Renal pelvis (tissue), 4 donors: ENCODE data around the gene PTGDR. TPM values are rescaled to one million over a fixed set of nuclear protein-coding genes. Genes with fewer than 3 reads are reported as not detected.
A peak's percentile ranks its signal among the peaks of the same experiment; 100 is the strongest.

Experiments
- DNase-seq: peaks from one replicate; pipeline ENCODE4 v3.0.0-alpha.2; 2013
- polyA plus RNA-seq, 3 donors: library from polyadenylated mRNA; unstranded; fragments of 120-200 nt; gene quantifications; one replicate each; pipeline ENCODE4 v1.2.1, GENCODE V29; 2013; ENCODE audit not compliant: insufficient read length in 3 of 3

The PTGDR gene
- polyA plus RNA-seq, 3 donors: 0.84 to 1.1 (median 0.87) TPM

DNA sequence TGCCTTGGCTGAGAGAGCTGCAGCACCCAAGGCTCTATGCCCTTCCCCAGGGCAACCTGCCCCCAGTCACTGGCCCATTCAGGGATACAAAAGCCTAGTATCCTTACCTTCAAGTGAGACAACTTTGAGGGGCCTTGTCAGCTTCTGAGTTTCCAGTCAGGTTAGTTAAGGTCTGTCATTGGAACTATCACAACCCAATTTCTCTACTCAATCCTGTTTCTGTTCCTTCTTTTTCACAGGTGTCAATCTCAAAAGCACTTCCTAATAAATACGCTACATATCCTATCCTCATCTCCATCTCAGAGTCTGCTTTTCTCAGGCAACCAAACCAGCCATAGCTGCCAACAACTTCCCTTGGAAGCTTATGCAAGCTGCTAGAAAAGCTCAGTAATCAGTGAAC is 4.9 kb upstream of the PTGDR start:
- DNase-seq: no peak

GRCh38 chr14:52263190-52263589 is 4.3 kb upstream of the PTGDR start:
- no peak for DNase-seq

- DNase-seq: no peak
These were observed 2.2 kb upstream of the PTGDR start for GRCh38 chr14:52265253-52265652.

- no peak for DNase-seq
These were observed 1.3 kb upstream of the PTGDR start for GRCh38 chr14:52266179-52266578.

GRCh38 chr14:52266782-52267181 is 716 bp upstream of the PTGDR start:
- DNase-seq: no peak

- peak; percentile 16 for DNase-seq
These were observed 972 bp downstream of the PTGDR start for GRCh38 chr14:52268279-52269061.

DNA sequence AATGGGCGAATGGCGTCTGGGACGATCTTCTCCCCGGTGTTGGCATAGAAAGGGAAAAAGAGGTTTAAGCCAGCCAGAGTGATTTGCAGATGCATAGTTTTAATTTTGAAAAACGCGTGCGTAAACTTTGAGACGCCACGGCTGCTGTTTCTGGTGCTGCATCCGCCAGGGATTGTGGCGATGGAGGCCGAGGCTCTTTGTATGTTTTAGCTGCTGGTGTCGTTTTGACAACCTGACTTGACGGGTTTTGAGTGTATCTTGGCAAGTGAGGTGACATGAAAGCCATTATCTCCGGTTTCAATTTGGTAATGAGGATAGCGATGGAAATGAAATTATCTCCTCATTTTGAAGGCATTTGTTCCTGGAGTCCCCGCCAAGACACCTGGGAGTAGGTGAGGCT is 1.6 kb downstream of the PTGDR start:
- DNase-seq: no peak

DNA sequence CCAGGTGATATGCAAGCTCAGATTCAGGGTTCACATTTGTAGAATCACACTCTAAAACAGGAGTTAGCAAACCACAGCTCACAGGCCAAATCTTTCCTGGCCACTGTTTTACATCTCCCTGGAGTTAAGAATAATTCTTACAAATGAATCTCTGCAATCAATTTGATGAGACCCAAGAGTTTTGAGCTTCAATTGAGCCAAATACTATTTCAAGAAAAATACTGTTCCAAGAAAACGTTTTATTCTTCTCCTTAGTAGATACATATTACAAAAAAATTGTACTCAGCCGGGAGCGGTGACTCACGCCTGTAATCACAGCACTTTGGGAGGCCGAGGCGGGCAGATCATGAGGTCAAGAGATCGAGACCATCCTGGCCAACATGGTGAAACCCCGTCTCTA is 2.5 kb downstream of the PTGDR start:
- no peak for DNase-seq

- DNase-seq: no peak
These were observed 4.0 kb downstream of the PTGDR start for GRCh38 chr14:52271538-52271937.

GRCh38 chr14:52272375-52272774 is 4.9 kb downstream of the PTGDR start:
- DNase-seq: no peak

- no peak for DNase-seq
These were observed 7.9 kb downstream of the PTGDR start for GRCh38 chr14:52275372-52275771.

DNA sequence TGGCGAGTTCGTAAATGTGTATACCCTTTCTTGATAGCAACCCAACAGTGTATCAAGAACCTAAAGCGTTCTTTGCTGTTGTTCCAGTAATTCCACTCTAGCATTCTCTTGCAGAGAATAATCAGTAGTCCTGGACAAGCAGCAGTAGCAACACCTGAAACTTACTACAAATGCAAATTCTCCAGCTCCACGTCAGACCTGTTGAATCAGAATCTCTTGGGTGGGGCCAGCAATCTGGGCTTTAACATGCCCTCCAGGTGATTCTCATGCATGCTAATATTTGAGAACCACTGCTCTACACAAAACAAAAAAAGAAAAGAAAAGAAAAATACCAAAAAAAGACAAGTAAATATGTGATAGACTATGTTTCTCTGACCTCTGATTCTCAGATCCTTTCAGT is 10.1 kb downstream of the PTGDR start:
- DNase-seq: no peak

GRCh38 chr14:52279408-52279807 is 11.9 kb downstream of the PTGDR start:
- no peak for DNase-seq

- DNase-seq: no peak
These were observed 15.6 kb downstream of the PTGDR start for GRCh38 chr14:52283099-52283498.

DNA sequence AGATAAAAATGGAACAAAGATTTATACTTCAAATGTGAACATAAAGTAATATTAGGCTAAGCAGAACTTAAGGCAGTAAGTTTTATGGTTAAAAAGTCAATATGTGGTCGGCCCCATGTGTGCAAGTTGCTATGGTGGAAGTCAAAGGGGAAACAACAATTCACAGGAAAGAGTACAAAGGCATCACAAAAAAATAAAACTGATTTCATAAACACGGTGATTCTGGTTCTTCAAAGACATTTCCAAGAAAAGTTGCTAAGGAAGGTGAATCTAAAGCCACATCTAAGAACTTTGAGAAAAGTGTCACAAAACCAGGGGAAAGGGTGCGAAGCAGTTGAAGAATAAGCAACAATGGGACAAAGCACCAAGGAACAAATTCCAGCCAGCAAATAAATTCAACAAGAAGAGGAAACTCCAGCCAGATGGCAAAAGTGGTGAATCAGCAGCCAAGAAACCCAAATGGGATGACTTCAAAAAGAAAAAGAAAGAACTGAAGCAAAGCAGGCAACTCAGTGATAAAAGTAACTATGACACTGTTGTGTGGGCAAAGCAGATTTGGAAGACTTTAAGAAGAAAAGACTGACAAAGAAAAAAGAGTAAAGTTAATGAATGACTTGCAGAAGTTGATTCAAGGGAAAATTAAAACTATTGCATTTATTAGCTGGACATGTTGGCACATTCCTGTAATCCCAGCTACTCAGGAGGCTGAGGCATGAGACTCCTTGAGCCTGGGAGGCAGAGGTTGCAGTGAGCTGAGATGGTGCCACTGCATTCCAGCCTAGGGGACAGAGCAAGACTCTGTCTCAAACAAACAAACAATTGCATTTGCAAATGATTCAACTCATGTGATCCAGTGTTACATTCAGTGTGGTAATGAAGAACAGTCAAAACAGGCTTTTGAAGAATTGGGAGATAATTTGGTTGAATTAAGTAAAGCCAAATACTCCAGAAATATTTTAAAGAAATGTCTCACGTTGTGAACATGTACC is 19.5 kb downstream of the PTGDR start:
- DNase-seq: no peak

DNA sequence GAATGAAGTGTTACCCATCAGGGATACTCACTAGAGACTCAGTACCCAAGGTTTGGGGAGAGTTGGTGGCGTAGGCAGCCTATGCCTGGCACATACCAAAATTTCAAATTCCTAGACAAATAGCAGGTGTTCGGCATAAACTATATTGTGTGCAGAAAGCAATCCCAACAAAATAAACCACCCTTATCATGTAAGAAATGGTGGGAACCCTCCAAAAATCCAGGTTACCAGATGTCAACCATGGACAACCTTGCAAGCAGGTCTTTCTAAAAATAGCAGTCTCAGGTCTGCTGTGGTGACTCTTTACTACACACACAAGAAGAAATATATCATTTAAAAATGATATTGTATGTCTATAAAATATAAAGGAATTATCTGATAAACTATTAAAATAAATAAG is 28.9 kb downstream of the PTGDR start:
- DNase-seq: no peak

DNA sequence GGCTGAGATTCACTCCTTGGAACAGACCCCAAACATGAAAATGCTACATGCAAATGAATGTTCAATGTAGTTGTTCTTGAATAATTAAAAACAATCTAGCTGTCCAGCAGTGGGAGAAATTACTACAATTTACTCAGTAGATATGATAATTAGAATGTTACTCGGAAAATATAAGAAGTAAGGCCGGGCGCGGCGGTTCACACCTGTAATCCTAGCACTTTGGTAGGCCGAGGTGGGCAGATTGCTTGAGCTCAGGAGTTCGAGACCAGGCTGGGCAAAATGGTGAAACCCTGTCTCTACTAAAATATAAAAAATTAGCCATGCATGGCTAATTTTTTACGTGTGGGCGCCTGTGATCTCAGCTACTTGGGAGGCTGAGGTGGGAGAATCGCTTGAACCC is 31.3 kb downstream of the PTGDR start:
- DNase-seq: no peak

DNA sequence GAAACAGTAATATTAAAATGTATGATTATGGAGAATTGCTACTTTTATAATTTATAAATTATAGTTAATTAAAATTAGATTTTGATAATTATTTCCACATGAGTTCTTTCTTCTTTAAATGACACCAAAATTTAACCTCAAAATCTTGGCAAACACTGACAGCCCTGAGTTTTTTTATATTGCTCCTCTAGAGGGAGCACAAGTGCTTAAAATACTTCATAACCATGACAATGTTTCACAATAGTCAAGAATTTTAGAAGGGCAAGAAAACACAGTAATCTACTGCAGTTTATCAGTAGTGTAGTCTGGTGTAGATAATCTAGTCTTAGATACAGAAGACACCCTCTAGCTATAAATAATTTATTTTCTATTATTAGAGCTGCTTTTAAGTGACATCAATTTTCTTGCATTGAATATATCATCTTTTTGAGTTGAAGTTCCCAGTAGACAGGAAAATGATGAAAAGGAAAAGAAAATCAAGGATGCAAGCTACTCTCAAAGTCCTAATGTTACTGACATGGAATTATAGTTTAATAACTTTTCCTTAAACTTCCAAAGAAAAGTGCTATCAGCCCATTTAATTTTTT is 32.3 kb downstream of the PTGDR start:
- DNase-seq: no peak

DNA sequence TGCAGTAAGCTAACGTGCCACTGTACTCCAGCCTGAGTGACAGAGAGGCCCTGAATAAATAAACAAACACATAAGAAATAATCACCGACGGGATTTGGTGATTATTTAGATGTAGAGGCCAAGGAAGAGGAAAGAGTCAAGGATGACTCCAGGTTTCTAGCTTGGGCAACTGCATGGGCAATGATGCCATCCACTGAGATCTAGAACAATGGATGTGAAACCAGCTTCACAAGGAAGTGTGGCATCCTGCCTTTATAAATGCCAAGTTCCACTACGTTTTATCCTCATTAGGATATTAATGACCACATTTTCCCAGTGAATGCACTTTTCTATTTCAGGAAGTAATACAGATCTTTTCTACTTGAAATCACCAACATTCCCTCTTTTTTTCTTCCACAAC is 35.7 kb downstream of the PTGDR start:
- DNase-seq: no peak

DNA sequence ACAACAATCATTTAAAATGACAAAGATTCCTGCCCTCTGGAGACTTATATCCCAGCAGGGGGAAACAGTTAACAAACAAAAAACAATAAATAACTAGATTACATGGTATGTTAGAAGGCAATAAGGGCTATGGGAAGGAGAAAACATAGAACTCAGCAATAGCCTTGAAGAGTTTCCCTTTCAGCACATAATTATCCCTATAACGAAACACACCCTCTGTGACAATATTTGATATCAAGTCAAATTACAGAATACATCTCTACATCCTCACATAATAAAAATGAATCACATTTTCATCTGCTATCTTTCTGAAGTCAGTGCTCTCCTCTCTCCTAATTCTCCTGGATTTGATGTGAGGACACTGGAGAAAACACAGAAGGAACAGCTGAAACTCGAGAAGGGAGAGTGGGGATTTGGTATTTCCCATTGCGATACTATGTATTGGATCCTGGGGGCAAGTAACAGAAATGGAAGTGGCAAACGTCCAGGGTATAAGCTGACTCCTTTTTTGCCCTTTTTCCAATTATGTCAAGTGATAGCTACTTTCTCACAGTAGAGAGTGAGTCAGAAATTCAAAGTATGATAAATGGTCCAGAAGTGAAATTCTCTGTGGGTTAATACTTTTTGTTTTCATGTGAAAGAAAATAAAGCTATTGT is 36.9 kb downstream of the PTGDR start:
- no peak for DNase-seq

DNA sequence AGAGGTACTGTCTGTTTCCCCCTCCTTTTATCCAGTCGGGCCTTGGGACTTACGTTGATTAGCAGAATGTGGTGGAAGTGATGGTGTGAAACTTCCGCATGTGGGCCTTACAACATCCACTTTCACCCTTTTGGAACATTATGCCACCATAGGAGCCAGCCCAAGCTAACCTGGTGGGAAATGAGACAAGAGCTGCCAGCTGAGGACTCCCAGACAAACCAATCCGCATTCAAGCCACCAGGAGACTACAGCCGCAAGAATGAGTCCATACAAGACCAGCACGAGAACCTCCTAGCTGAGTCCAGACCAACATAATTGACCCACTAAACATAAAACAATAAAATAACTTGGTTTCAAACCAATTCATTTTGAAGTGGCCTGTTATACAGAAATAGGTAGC is 37.5 kb downstream of the PTGDR start:
- no peak for DNase-seq

DNA sequence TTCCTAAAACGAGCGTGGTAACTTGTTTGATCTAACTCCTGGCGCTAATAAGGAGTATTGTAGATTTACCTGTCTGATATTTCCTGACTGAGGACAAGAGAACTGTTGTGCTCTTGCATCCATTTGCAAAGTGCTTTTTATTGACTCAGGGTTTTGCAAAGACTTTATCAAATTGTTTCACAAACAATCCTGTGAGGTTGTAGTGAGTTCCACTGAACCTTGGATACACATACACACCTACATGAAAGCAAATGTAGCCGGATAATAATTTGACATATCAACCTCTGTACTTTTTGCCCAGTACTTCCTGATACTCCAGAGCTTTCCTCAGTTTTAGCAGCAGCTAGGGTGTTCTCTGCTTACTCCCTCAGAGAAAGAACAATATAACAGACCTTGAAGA is 39.9 kb downstream of the PTGDR start:
- DNase-seq: no peak
